Dermis blood vessel endothelial cell (primary cell): Measurements from ENCODE around the gene AP5B1. TPM values are rescaled to one million over a fixed set of nuclear protein-coding genes. Genes with fewer than 3 reads are reported as not detected.
"Not testable (repeated sequence)": the region's sequence is repeated elsewhere in the genome, so short reads cannot be mapped to it uniquely, and the experiment has no call there.

ENCODE experiments used
- DNase-seq: peaks from one replicate; pipeline ENCODE4 v3.0.0; 2010
- total RNA-seq: library from RNA; depleted of rRNA; stranded (reverse); fragments of >200 nt; gene quantifications from 2 replicates; pipeline ENCODE4 v1.2.3, GENCODE V29; 2014

AP5B1 gene
- total RNA-seq, 1 donor from 2014 or later, result 11.6 TPM

- DNase-seq, result no peak
Measured at GRCh38 chr11:65782816-65783228, 2.0 kb upstream of the AP5B1 start.

GRCh38 chr11:65781962-65782815, 1.4 kb upstream of the AP5B1 start:
- DNase-seq, result no peak

- DNase-seq, result peak; percentile 41
Measured at GRCh38 chr11:65781152-65781961, 581 bp upstream of the AP5B1 start.

GRCh38 chr11:65779919-65780769, 632 bp downstream of the AP5B1 start:
- DNase-seq, result peak; percentile 92

- no peak for DNase-seq
Measured at GRCh38 chr11:65779669-65779918, 1.2 kb downstream of the AP5B1 start.

- no peak for DNase-seq
Measured at GRCh38 chr11:65778901-65779668, 1.7 kb downstream of the AP5B1 start.

- DNase-seq, result no peak
Measured at GRCh38 chr11:65778431-65778900, 2.3 kb downstream of the AP5B1 start.

- DNase-seq, result no peak
Measured at GRCh38 chr11:65777821-65778361, 2.9 kb downstream of the AP5B1 start.

- no peak for DNase-seq
Measured at GRCh38 chr11:65777241-65777640, 3.5 kb downstream of the AP5B1 start.

- no peak for DNase-seq
Measured at GRCh38 chr11:65776710-65777141, 4.0 kb downstream of the AP5B1 start.

GRCh38 chr11:65776196-65776595, 4.6 kb downstream of the AP5B1 start:
- no peak for DNase-seq

GRCh38 chr11:65774525-65775306, 6.1 kb downstream of the AP5B1 start:
- DNase-seq, result no peak

GRCh38 chr11:65773784-65774411, 6.9 kb downstream of the AP5B1 start:
- DNase-seq, result peak; percentile 21

GRCh38 chr11:65771589-65772112, 9.1 kb downstream of the AP5B1 start:
- no peak for DNase-seq

GRCh38 chr11:65770951-65771567, 9.7 kb downstream of the AP5B1 start:
- DNase-seq, result no peak

GRCh38 chr11:65767806-65768205, 13.0 kb downstream of the AP5B1 start:
- not testable (repeated sequence) for DNase-seq

- no peak for DNase-seq
Measured at GRCh38 chr11:65767406-65767805, 13.4 kb downstream of the AP5B1 start.

- no peak for DNase-seq
Measured at GRCh38 chr11:65766535-65766934, 14.2 kb downstream of the AP5B1 start.

GRCh38 chr11:65764434-65764833, 16.3 kb downstream of the AP5B1 start:
- no peak for DNase-seq

- not testable (repeated sequence) for DNase-seq
Measured at GRCh38 chr11:65762816-65763215, 18.0 kb downstream of the AP5B1 start.
